ENCODE measurements around the gene GET3. TPM values are rescaled to one million over a fixed set of nuclear protein-coding genes. Genes with fewer than 3 reads are reported as not detected.

The GET3 gene
- total and polyA plus RNA-seq, 9 donors = 37.6 to 58.7 (median 51.5) TPM

DNA sequence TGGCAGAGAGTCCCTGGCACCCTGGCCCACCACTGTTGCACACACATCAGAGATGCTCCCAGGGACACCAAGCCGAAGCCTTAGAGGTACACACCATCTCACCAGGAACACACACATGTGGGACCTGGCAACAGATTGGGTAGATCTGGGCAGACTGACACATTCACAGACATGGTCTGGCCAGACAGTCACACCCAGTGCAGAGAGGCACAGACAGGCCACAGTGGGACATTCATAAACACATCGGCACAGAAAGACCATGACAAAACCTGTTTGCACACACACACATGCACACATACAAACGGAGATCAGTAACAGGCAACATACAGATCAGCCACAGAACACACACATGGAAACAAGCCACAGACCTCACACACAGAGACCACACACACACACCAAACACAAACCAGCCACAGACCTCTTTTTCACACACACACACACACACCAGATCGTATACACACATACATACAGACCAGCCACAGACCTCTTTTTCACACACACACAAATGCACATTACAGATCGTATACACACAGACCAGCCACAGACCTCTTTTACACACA lies 47.7 kb downstream of the GET3 start:
- H3K27ac ChIP-seq (ENCODE audit: low read length) = peak overlapping the region; percentile 90
- peak; percentile 71 for DNase-seq
- 29% methylated on average over 5 of the region's 5 CpGs for WGBS (ENCODE audit: insufficient coverage)
- no peaks in the 10 kb centered on the region for H3K27me3 ChIP-seq (ENCODE audit: control insufficient read depth, insufficient read depth, low read length)
- no peak overlapping the region for H3K4me3 ChIP-seq (ENCODE audit: low read length)
- H3K36me3 ChIP-seq (ENCODE audit: control insufficient read depth, insufficient read depth, low read length) = no peaks in the 10 kb centered on the region
- no peaks in the 10 kb centered on the region for H3K9me3 ChIP-seq (replicated peaks; ENCODE audit: control insufficient read depth, low read depth, low read length)
- H3K4me1 ChIP-seq (ENCODE audit: control insufficient read depth, insufficient read depth, low read length) = peaks cover 79% of the 10 kb centered on the region

DNA sequence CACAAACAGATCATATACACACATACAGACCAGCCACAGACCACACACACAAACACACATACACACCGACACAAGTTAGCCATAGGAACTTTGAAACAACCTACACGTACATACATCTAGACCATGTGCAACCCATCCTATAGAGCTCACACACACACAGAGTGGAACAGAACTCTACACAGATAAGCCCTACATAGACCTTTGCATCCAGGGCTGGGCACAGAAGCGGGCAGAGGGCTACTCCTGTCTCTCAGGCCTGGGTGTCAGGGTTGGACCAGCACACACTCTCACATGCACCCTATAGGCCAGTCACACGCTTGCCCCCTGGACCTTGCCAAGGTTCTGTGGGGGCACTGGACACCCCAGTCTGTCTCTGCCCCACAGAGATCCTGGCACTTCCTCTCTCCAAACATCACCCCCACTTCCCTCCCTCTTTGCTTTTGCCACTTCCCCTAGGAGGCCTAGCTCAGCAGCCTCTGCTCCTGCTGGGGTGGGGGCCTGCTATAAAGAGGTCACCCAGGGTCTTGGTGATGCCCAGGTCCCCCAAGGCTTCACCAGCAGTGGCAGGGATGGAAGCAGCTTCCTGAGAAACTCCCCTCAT lies 48.2 kb downstream of the GET3 start:
- DNase-seq = no peak
- no peaks in the 10 kb centered on the region for H3K36me3 ChIP-seq (ENCODE audit: control insufficient read depth, insufficient read depth, low read length)
- H3K27me3 ChIP-seq (ENCODE audit: control insufficient read depth, insufficient read depth, low read length) = no peaks in the 10 kb centered on the region
- 62% methylated on average over 4 of the region's 4 CpGs for WGBS (ENCODE audit: insufficient coverage)
- peak overlapping the region; percentile 90 for H3K27ac ChIP-seq (ENCODE audit: low read length)
- no peak overlapping the region for H3K4me3 ChIP-seq (ENCODE audit: low read length)
- no peaks in the 10 kb centered on the region for H3K9me3 ChIP-seq (replicated peaks; ENCODE audit: control insufficient read depth, low read depth, low read length)
- peaks cover 82% of the 10 kb centered on the region for H3K4me1 ChIP-seq (ENCODE audit: control insufficient read depth, insufficient read depth, low read length)

DNA sequence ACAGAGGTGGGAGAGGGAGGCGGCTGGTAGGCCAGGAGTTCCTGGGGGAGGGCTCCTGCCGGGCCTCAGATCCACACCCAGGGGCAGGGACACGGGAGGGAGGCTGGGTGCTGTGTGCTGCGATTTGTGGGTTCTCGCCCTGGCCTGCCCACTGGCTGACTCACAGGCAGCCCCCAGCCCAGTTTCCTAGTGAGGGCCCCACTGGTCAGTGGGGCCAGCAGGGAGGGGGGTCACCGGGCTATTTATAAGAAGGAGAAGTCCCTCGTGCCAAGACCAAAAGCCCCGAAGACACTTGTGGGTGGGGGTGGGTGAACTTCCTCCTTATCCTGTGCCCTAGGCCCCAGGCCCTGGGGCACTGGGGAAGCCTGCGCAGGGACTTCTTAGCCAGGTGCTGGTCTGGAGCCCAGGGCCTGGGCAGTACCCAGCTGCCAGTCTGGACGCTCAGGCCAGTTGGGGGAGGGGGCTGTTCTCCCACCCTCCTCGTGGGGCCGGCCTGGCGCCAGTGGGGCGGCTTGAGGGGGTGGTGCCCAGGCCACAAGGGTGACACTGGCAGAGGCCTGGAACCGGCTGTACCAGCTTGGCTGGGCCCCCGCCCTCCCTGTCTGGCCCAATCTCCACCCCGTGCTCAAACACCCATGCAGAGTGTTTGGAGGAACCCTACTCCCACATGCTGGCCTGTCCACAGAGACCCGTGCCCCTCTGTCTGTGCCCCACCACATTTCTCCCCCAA lies 49.0 kb downstream of the GET3 start:
- Histone ChIP-seq H3K4me1 (ENCODE audit: control insufficient read depth, insufficient read depth, low read length) (peaks cover 88% of the 10 kb centered on the region), H3K9me3 (replicated peaks; ENCODE audit: control insufficient read depth, low read depth, low read length) (no peaks in the 10 kb centered on the region)

DNA sequence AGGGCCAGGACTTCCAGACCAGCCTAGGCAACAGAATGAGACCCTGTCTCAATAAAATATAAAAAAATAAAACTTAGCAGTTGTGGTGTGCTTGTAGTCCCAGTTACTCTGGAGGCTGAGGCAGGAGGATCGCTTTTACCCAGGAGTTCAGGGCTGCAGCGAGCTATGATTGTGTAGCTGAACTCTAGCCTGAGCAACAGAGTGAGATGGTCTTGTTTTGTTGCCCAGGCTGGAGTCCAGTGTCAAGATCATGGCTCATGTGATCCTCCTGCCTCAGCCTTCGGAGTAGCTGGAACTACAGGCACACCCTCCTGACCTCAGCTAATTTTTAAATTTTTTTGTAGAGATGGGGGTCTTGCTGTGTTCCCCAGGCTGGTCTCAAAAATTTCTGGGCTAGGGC lies 49.7 kb downstream of the GET3 start:
- Histone ChIP-seq H3K9me3 (replicated peaks; ENCODE audit: control insufficient read depth, low read depth, low read length) (no peaks in the 10 kb centered on the region), H3K4me1 (ENCODE audit: control insufficient read depth, insufficient read depth, low read length) (peaks cover 85% of the 10 kb centered on the region), H3K4me3 (ENCODE audit: low read length) (no peak overlapping the region), H3K27ac (ENCODE audit: low read length) (peak overlapping the region; percentile 90), H3K27me3 (ENCODE audit: control insufficient read depth, insufficient read depth, low read length) (no peaks in the 10 kb centered on the region), H3K36me3 (ENCODE audit: control insufficient read depth, insufficient read depth, low read length) (no peaks in the 10 kb centered on the region)
- DNase-seq = no peak
- WGBS (ENCODE audit: insufficient coverage) = 100% methylated on average over 2 of the region's 3 CpGs

More for the DNA sequence above, 49.0 kb downstream of the GET3 start:
- no peaks in the 10 kb centered on the region for H3K36me3 ChIP-seq (ENCODE audit: control insufficient read depth, insufficient read depth, low read length)
- H3K27me3 ChIP-seq (ENCODE audit: control insufficient read depth, insufficient read depth, low read length) = no peaks in the 10 kb centered on the region
- 53% methylated on average over 9 of the region's 18 CpGs for whole genome bisulfite sequencing (ENCODE audit: insufficient coverage)
- no peak overlapping the region for H3K4me3 ChIP-seq (ENCODE audit: low read length)
- peak; percentile 81 for DNase-seq
- H3K27ac ChIP-seq (ENCODE audit: low read length) = peak overlapping the region; percentile 90

DNA sequence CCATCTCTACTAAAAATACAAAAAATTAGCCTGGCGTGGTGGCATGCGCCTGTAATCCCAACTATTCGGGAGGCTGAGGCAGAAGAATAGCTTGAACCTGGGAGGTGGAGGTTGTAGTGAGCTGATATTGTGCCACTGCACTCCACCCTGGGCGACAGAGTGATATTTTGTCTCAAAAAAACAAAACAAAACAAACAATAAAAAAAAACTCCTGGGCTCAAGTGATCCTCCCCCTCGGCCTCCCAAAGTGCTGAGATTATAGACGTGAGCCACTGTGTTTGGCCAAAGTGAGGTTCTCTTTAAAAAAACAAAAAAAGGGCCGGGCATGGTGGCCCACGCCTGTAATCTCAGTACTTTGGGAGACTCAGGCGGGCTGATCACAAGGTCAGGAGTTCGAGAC lies 50.2 kb downstream of the GET3 start:
- Histone ChIP-seq H3K4me1 (ENCODE audit: control insufficient read depth, insufficient read depth, low read length) (peaks cover 80% of the 10 kb centered on the region), H3K36me3 (ENCODE audit: control insufficient read depth, insufficient read depth, low read length) (no peaks in the 10 kb centered on the region), H3K27me3 (ENCODE audit: control insufficient read depth, insufficient read depth, low read length) (no peaks in the 10 kb centered on the region), H3K9me3 (replicated peaks; ENCODE audit: control insufficient read depth, low read depth, low read length) (no peaks in the 10 kb centered on the region), H3K4me3 (ENCODE audit: low read length) (no peak overlapping the region), H3K27ac (ENCODE audit: low read length) (peak overlapping the region; percentile 90)
- WGBS (ENCODE audit: insufficient coverage) = 83% methylated on average over 4 of the region's 10 CpGs
- no peak for DNase-seq

DNA sequence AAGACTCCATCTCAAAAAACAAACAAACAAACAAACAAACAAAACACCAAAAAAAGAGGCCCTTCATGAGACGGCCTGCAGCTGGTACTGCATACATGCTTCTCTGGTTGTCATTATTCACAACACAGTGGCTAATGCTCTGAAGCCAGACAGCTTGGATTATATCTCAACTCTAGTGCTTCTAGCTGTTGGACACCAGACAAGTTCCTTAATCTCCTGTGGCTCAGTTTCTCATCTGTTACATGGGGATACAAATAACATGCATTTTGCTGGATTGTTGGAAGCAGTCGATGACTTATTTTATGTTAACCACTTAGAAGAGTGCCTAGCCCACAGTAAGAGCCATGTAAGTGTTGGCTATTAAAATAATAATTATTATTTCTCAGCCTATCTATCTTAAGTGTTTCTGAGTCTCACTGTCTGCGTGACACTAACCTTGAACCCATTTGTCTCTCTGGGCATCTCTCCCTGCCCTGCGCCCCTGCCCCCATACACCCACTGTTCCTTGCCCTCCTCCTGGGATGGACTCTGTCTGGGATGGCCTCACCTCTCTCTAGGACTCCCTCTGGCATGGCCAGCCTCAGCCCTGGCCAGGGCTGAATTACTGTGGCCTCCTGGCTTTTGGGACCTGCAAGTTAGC lies 50.9 kb downstream of the GET3 start:
- Histone ChIP-seq H3K27me3 (ENCODE audit: control insufficient read depth, insufficient read depth, low read length) (no peaks in the 10 kb centered on the region), H3K36me3 (ENCODE audit: control insufficient read depth, insufficient read depth, low read length) (no peaks in the 10 kb centered on the region), H3K9me3 (replicated peaks; ENCODE audit: control insufficient read depth, low read depth, low read length) (no peaks in the 10 kb centered on the region), H3K4me3 (ENCODE audit: low read length) (peak overlapping the region; percentile 31), H3K4me1 (ENCODE audit: control insufficient read depth, insufficient read depth, low read length) (peaks cover 79% of the 10 kb centered on the region), H3K27ac (ENCODE audit: low read length) (peak overlapping the region; percentile 99)
- peak; percentile 96 for DNase-seq
- WGBS (ENCODE audit: insufficient coverage) = 14% methylated on average over 3 of the region's 4 CpGs

DNA sequence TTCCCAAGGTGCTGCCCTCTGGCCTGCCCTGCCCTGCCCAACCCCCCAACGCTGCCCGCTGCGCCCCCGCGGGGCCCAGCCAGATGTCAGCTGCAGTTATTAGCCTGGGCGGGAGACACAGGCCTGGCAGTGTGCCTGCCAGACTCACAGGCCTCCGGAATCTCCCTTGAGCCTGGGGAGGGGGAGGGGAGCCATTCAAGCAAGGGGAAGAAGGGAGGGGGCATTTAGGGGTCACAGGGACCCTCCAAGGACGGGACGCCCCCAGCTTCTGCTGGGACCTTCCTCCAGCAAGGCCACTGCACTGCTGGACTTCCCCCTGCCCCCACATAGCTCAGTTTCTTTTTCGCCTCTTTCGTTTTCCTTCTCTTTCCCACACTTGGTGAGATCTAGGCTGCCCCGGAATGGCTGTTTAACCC lies 51.4 kb downstream of the GET3 start:
- Histone ChIP-seq H3K27me3 (ENCODE audit: control insufficient read depth, insufficient read depth, low read length) (no peaks in the 10 kb centered on the region), H3K27ac (ENCODE audit: low read length) (peak overlapping the region; percentile 99), H3K4me3 (ENCODE audit: low read length) (peak overlapping the region; percentile 31), H3K36me3 (ENCODE audit: control insufficient read depth, insufficient read depth, low read length) (no peaks in the 10 kb centered on the region), H3K9me3 (replicated peaks; ENCODE audit: control insufficient read depth, low read depth, low read length) (no peaks in the 10 kb centered on the region), H3K4me1 (ENCODE audit: control insufficient read depth, insufficient read depth, low read length) (peaks cover 74% of the 10 kb centered on the region)
- DNase-seq = peak; percentile 94
- 0% methylated on average over 7 of the region's 12 CpGs for WGBS (ENCODE audit: insufficient coverage)

DNA sequence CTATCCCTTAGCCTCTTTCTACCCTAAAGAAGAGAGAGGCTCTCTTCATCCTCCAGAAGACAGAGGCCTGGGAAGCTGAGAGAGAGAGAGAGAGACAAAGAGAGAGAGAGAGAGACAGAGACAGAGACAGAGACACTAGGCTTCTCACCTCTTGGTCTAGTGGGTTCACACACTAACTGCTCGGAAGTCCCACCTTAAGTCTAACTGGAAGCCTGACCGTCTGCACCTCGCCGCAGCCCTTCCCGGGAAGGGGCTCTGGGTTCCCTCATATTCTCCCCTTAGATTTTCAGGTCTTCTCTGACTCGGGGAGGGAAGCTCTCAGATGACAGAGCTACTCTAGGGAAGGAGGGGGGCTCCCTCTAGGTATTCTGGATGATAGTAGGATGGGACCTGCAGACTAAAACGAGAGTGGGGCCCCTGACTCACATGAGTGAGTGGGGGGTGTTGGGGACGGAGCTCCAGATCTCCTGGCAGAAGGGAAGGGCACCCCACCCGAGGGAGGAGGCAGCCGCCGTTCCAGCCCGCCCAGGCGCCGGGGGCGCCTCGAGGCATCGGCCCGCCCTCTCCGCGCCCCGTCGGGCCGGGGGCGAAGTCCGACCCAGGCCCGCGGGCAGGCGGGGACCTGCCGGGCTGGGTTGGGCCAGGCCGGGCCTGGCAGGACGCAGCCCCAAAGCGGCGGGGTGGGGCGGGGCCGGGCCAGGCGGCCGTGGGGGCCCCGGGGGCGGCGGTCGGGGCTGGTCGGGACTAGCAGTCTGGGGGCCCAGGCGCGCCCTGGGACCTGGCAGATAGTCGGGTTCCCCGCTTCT lies 52.0 kb downstream of the GET3 start:
- DNase-seq = no peak
- Histone ChIP-seq H3K36me3 (ENCODE audit: control insufficient read depth, insufficient read depth, low read length) (no peaks in the 10 kb centered on the region), H3K27ac (ENCODE audit: low read length) (peak overlapping the region; percentile 99), H3K4me3 (ENCODE audit: low read length) (peak overlapping the region; percentile 45), H3K27me3 (ENCODE audit: control insufficient read depth, insufficient read depth, low read length) (no peaks in the 10 kb centered on the region), H3K4me1 (ENCODE audit: control insufficient read depth, insufficient read depth, low read length) (peaks cover 74% of the 10 kb centered on the region), H3K9me3 (replicated peaks; ENCODE audit: control insufficient read depth, low read depth, low read length) (no peaks in the 10 kb centered on the region)
- WGBS (ENCODE audit: insufficient coverage) = 3% methylated on average over 42 of the region's 46 CpGs

DNA sequence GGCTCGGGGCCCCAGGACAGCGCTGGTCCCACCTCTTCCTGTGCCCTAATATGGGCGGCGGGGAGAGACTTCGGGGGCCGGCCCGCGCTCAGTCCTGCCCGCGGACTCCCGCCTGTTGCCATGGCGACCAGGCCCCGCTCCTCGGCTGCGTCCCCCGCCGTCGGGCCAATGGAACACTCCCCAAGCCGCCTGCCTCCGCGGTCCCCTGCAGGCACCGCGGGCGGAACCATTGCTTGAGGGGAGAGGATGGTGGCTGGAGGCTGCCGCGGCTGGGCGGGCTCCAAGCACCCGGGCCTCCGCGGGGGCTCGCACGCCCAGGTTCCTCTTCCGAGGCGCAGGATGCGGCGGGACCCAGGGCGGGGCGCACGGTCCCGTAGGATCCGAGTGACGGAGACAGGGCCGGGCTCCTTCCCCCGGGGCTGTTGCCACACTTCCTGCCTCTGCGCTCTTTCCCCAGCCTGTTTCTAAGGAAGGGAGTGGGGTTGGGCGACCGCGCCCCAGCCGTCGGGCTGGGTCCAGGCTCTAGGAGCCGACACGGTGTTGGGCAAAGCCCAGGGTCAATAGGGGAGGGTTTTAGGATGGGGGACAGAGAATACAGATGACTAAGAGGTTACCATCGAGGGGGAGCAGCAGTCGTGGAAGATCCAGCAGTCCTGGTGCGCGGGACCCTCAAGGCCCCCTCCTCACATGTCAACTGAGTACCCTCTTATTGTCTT lies 52.8 kb downstream of the GET3 start:
- Histone ChIP-seq H3K4me1 (ENCODE audit: control insufficient read depth, insufficient read depth, low read length) (peaks cover 68% of the 10 kb centered on the region), H3K27me3 (ENCODE audit: control insufficient read depth, insufficient read depth, low read length) (no peaks in the 10 kb centered on the region), H3K4me3 (ENCODE audit: low read length) (peak overlapping the region; percentile 45), H3K27ac (ENCODE audit: low read length) (peak overlapping the region; percentile 99), H3K9me3 (replicated peaks; ENCODE audit: control insufficient read depth, low read depth, low read length) (no peaks in the 10 kb centered on the region), H3K36me3 (ENCODE audit: control insufficient read depth, insufficient read depth, low read length) (no peaks in the 10 kb centered on the region)
- under 1% methylated on average over 51 of the region's 56 CpGs for WGBS (ENCODE audit: insufficient coverage)
- peak; percentile 98 for DNase-seq
